ENCODE data around the gene PELI3. TPM values are rescaled to one million over a fixed set of nuclear protein-coding genes. Genes with fewer than 3 reads are reported as not detected.
"Not testable (repeated sequence)": the region's sequence is repeated elsewhere in the genome, so short reads cannot be mapped to it uniquely, and the experiment has no call there.

Gene PELI3, protein sequence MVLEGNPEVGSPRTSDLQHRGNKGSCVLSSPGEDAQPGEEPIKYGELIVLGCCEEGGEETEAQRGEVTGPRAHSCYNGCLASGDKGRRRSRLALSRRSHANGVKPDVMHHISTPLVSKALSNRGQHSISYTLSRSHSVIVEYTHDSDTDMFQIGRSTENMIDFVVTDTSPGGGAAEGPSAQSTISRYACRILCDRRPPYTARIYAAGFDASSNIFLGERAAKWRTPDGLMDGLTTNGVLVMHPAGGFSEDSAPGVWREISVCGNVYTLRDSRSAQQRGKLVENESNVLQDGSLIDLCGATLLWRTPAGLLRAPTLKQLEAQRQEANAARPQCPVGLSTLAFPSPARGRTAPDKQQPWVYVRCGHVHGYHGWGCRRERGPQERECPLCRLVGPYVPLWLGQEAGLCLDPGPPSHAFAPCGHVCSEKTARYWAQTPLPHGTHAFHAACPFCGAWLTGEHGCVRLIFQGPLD
- 6.5 and 7.2 TPM in 2 replicates for total RNA-seq (2014; rRNA removed)
- 4.3 TPM for polyA plus RNA-seq (2012)

DNA sequence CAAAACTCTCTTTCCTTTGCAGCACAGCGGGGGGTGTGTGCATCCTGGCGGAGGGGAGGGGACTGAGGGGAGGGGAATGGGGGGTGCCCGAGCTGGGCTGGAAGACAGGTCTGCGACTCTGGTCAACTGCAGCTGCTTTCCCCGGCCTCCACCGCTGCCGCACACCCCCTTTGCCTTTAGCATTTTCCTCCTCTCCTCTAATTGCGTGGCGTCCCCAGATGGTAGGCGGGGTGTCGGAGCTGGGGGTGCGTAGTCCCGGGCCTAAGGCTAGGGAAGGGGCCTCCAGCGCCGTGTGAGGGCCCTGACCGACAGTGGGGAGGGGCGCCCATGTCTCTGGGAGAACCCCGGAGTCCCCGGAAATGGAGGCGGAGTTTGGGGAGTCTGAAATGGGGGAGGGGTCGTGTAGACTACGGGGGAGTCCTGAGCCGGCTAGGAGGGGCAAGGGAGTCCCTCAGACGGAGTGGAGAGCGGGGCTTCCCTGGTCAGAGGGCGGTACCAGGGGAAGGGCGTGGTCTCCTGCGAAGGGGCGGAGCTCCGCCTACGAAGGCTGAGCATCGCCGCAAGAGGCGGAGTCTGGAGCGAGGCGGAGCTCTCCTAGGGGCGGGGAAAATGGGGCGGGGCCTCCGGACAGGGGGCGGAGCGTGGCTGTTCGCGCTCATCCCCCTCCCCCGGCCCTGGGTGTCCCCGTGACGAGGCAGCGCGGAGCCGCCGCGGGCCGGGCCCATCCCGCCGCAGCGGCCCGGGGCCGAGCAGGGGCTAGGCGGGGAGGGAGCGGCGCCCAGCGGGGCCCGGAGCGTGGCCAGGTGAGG lies at the start of gene PELI3:
TSS of gene PELI3 (plus strand) at position 681 of the 809 bp plus-strand sequence. CDS start 1,224 bp downstream, outside the sequence.
- DNase-seq (ENCODE audit: low read depth), result peak; percentile 80

DNA sequence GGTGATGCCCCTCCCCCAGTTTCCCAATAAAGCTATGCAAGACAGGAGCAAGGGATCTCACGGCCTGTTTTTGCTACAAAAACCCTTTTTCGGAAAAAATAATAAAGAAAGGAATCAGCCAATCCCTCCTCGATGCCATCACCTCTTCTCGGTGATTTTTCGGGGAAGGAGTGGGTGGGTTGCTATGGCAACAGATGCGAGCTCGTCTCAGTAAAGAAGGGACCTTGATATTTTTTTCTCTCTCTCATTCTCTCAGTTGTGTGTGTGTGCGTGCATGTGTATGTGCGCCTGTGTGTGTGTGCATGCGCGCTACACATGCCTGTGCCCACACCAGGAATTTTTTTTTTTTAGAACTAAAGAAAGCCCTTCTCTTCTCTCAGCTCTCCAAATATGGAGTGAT lies 49.7 kb upstream of the PELI3 start:
- DNase-seq (ENCODE audit: low read depth), result no peak

DNA sequence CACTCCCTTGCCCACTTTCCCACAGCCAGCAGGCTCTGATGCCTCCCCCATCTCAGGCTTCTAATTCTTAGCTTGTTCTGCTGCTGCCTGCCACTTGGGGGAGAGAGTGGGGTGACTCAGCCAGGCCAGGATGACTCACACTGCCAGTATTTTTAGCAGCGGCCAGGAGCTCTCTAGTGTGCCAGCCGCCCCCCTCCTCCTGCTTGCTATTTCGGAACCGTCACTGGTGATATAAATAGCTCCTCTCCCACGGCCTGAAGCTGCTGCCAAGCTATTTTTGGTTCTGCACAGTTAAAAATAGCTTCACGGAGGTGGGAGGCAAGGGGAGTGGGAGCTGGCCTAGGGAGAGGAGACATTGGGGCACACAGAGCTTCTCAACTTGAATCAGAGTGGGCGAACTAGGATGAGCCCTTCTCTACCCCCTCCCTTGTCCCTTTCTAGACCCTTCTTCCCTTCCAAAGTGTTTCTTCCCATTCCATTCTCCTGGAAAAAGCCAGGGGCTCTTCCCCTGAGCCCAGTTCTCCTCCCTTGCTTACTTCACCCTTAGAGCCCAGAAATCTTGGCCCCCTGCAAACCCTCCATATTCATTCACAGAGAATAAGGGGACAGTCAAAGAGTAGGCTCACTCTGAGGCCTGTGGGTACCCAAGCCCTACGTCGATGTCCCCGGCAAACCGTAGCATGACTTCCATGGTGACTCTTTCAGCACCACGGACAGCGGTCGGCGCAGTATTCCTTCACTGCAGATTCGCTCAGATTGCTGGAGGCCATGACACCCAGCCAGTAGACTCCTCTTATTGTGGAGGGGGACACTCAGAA lies 48.3 kb upstream of the PELI3 start:
- peak; percentile 92 for DNase-seq (ENCODE audit: low read depth)

DNA sequence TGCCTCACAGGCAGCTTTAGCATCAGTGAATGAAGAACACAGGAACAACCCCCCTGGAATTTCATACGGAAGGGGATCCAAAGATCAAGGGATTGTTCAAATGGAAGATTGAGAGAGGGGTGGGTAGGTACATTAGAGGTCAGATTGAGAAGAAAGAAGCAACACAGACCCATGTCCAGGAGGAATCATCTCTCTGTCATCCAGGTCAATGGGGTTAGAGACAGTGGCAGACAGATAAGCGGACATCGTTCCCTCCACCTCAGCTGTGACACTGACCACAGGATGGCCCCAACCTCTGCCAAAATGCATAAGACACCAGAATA lies 47.8 kb upstream of the PELI3 start:
- DNase-seq (ENCODE audit: low read depth), result no peak

DNA sequence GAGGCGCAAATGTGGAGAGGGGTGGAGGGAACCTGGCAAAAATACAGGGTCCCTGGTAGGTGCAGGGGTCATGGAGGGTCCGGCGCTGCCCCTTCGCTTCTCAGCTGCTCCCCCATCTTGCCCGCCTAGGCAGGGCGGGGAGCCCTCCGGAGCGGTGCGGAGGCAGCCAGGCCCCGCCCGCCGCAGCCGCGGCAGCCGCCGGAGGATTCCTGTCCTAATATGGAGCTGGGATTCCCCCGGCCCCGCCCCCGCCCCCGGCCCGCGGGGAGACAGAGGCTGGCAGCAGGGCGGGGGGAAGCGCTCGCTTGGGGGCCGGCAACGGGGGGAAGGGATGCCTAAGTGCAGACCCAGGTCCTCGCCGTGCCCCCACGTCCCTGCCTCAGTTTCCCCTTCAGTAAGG lies 46.9 kb upstream of the PELI3 start:
- DNase-seq (ENCODE audit: low read depth), result no peak

DNA sequence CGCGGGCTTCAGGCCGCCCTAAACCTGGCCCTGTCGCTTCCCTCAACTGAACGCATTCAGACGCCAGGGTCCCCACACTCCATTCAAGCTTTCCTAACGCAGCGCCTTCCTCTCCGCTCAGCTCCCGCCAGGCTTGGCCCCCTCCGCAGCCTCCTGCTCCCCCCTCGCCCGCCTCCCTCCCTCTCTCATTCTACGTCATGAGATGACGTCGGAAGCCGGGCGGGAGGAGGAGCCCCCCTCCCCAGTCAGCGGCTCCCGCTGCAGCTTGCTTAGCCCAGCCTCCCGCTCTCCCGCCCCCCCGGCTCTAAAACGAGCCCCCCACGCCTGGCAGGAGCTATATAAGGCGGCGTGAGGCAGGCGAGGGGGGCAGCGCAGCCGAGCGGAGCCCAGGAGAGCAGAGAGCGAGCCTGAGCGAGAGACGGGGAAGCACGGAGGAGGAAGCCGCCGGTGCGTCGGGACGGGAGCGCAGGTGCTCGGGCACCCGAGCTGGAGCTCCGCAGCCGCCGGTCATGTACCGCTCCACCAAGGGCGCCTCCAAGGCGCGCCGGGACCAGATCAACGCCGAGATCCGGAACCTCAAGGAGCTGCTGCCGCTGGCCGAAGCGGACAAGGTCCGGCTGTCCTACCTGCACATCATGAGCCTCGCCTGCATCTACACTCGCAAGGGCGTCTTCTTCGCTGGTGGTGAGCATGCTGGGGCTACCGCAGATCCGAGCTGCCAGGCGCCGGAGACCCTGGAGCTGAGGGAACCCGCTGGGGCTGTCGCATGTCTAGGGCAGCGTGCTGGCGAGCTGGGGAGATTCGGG lies 45.8 kb upstream of the PELI3 start, which contains the start of gene NPAS4:
TSS of gene NPAS4 (plus strand) at position 365 of the 806 bp plus-strand sequence. CDS start at position 510, 145 bp downstream.
- no peak for DNase-seq (ENCODE audit: low read depth)

DNA sequence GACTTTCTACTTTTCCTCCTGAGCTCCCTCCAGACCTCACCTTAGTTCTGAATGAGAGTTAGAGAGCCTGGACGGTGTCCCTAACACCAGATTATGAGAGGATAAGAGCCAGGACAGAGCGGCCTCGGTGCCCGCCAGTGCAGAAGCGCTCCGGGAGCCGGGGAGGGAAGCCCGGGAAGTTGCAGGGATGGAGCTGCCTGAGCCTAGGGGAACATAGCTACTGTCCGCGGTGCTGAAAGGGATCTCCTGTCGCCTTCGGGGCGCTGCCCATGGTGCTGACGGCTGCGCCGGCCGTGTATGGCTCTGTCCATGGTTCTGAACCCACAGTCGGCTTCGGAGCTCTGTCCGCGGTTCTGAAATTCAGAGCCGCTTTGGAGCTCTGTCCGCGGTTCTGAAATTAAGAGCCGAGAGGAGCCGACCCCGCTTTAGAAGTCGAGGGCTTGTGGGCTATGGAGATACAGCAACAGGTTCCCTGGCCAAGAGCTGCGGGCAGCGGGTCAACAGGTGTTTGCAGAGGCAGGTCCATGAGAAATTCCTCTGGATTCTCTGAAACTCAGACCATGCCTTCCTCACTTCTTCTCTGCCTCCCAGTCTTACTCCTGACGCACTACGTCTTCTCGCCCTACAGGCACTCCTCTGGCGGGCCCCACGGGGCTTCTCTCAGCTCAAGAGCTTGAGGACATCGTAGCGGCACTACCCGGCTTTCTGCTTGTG lies 45.1 kb upstream of the PELI3 start:
- DNase-seq (ENCODE audit: low read depth), result peak; percentile 74

DNA sequence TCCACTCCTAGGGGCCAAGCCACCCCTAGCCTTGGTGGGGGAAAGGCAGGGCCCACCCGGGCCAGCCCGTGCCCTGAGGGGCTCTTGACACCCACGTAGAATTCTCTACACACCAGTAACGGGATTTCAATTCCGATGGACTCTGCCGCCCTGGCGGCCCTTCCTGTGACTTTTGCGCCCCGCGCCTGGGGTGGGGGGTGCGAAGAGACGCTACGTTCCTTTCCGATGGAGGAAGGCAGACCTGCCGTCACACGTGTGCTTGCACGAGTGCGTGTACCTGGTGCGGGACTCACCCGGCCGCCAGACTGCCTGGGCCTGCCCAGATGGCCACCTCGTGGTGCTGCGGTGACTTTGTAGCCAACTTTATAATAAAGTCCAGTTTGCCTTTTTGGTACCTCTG lies 40.4 kb upstream of the PELI3 start:
- DNase-seq (ENCODE audit: low read depth), result no peak

DNA sequence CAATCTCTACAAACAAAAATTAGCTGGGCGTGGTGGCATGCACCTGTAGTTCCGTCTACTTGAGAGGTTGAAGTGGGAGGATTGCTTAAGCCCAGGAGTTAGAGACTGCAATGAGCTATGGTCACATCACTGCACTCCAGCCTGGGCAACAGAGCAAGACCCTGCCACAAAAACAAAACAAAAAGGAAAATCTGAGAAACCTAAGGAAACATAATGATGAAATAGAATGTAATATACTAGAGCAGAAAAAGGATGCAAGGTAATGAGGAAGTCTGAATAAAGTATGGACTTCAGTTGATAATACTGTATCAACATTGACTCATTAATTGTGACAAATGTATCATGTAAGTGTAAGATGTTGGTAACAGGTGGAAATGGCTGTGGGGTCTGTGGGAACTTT lies 37.8 kb upstream of the PELI3 start:
- no peak for DNase-seq (ENCODE audit: low read depth)

DNA sequence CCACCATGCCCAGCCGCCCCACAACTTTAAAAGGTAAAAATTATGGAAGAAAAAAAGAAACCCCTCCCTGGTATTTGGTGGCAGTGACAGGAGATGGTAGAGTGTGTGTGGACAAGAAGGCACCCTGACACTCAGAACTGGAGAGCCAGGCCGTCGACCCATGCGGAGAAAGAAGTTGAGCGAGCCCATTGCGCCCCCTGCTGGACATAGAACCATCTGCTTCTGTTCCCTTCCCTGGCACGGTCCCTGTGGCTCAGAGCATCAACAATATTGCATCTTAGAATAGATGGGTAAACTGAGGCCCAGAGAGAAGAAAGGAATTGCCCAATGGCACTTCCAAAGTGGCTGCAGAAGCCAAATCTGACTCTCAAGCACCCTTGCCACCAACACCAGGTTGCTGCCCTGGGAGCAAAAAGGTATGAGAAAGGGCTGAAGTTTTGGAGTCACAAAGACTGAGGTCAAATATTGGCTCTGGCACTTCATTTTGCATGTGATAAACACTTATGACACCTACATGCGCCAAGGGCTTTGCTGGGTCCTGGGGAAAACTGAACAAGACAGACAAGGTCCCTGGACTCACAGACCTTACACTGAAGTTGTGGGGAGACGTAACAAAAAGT lies 36.6 kb upstream of the PELI3 start:
- peak; percentile 47 for DNase-seq (ENCODE audit: low read depth)

DNA sequence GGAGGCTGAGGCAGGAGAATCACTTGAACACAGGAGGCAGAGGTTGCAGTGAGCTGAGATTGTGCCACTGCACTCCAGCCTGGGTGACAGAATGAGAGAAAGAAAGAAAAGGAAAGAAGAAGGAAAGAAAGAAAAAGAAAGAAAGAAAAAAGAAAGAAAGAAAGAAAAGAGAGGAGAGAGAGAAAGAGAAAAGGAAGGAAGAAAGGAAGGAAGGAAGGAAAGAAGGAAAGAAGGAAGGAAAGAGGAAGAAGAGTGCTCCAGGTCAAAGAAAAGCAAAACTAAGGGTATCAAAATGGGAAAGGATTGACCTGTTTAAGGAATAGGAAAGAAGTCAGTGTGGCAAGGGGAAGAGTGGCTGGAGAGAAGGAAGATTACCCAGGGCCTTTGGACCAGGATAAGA lies 35.4 kb upstream of the PELI3 start:
- DNase-seq (ENCODE audit: low read depth), result not testable (repeated sequence)

DNA sequence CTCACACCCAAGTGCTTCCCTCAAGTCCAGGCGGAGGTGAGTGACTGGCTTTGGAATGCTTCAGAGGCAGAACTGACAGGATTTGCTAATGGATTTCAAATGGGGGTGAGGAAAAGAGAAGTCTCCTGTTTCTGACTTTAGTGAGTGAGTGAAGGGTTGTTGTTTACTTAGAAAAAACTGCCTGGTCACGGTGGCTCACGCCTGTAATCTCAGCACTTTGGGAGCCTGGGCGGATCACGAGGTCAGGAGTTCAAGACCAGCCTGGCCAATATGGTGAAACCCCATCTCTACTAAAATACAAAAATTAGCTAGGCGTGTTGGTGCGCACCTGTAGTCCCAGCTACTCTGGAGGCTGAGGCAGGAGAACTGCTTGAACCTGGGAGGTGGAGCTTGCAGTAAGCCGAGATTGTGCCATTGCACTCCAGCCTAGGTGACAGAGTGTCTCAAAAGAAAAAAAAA lies 34.8 kb upstream of the PELI3 start:
- not testable (repeated sequence) for DNase-seq (ENCODE audit: low read depth)

DNA sequence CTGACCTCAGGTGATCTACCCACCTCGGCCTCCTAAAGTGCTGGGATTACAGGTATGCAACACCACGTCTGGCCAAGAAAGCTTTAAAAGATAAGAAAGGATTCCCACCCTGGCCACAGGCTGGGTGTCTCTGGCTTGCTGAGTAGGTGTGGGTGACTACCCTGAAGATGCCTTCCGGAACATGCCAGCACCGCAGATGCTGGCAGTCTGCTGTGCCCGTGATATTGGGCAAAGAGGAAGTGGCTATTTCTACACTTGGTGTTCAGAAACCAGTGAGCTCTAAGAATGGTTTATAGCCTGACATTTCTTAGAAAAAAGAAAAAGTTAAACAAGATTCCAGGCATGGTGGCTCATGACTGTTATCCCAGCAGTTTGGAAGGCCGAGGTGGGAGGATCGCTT lies 34.1 kb upstream of the PELI3 start:
- DNase-seq (ENCODE audit: low read depth), result no peak

DNA sequence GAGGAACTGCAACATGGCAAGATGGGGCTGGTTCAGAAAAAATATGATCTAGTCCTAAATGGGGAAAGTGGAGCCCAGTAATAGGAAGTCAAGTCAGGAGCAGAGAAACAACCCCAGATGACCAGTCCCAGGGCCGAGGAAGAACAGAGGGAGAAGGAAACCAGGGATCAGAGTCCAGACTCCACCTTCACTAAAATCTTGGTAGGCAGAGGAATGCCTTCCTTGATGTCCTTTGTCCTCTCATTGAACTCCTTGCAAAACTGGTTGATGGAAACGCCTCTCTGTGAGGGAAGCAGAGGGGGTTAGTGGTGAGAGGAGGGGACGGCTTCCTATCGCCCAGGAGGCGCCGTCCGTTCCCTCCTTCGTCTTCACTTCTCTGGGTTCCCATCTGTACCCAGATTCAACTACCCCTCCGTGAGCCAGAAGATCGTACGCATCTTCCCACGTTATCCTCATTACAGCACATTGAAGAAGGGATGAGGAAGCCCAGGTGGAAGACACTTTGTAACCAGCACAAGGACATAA lies 28.7 kb upstream of the PELI3 start:
- no peak for DNase-seq (ENCODE audit: low read depth)

DNA sequence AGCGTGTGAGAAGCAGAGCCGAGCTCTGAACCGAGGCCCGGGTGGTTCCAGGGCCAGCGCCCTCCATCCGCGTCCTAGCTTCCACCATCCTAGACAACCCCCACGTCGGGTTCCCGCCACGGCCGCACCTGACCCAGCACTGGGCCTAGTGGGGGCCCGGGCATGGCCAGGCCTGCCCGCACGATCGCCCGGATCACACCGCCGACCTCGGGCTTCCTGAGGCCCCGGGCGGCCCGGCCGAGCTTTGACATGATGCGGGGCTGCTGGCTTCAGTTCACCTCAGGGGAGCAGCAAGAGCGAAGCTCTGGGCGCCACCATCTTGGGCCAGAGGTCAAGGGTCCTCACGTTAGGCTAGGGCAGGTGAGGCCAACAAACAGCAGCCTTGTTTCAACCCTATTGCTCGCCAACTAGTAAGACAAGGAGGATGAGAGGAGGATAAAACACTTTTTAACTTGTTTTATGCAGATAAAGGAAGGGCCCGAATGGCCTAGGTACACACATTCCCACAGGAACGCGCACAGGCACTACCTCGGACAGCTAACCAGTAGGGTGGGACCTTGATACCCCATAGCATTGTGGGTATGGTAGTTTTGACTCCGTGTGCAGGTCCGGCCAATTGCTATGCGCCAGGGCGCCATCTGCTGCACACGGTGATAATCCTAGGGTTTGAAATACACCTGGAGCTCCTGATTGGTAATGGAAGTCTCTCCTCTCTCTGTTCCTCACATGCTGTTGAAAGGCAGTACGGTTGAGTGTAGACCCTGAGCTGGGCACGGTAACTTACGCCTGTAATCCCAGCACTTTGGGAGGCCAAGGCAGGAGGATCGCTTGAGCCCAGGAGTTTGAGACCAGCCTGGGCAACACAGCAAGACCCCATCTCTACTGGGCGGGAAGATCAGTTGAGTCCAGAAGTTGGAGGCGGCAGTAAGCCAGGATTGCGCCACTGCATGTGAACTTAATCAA lies 27.9 kb upstream of the PELI3 start, which contains the start of gene MRPL11:
TSS of gene MRPL11 (minus strand) at position 345 of the 963 bp plus-strand sequence. CDS start at position 251, 94 bp downstream.
- peak; percentile 90 for DNase-seq (ENCODE audit: low read depth)

DNA sequence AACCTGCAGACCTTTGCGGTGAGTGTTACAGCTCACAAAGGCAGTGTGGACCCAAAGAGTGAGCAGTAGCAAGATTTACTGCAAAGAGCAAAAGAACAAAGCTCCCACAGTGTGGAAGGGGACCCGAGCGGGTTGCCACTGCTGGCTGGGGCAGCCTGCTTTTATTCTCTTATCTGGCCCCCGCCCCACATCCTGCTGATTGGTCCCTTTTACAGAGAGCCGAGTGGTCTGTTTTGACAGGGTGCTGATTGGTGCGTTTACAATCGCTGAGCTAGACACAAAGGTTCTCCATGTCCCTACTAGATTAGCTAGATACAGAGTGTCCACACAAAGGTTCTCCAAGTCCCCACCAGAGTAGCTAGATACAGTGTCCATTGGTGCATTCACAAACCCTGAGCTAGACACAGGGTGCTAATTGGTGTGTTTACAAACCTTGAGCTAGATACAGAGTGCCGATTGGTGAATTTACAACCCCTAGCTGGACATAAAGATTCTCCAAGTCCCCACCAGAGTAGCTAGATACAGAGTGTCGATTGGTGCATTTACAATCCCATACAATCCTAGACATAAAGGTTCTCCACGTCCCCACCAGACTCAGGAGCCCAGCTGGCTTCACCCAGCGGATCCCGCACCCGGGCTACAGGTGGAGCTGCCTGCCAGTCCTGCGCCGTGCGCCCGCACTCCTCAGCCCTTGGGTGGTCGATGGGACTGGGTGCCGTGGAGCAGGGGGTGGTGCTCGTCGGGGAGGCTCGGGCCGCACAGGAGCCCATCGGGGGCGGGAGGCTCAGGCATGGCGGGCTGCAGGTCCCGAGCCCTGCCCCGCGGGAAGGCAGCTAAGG lies 26.4 kb upstream of the PELI3 start:
- not testable (repeated sequence) for DNase-seq (ENCODE audit: low read depth)

DNA sequence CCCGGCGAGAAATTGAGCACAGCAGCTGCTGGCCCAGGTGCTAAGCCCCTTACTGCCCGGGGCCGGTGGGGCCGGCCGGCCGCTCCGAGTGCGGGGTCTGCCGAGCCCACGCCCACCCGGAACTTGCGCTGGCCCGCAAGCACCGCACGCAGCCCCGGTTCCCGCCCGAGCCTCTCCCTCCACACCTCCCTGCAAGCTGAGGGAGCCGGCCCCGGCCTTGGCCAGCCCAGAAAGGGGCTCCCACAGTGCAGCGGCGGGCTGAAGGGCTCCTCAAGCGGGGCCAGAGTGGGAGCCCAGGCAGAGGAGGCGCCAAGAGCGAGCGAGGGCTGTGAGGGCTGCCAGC lies 25.8 kb upstream of the PELI3 start:
- not testable (repeated sequence) for DNase-seq (ENCODE audit: low read depth)

Measured in LHCN-M2 (cell line).